ENCODE measurements around the gene UMPS.

UMPS gene

DNA sequence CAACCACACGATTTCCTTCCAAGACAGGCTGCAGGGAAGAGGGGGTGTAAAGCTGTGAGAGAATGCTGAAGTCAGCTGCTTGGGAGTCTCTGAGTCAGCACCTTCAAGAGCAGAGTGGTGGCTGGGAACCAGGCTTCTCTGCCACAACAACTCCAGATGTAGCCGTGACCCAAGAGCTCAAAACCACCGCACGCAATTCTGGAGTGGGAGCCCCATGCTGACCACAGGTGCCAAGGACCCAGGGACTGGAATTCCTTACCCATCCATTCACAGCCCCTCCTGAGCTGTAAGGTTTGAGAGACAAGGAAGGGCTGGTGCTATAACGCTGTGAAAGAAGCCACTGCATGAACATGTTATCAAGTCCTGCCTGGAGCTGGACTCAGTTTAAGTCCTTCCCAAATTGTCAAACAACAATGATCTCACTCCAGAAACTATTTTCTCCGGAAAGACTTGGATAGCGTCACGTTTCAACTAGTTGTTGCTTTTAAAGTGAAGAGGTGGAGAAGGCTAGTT is 61.4 kb downstream of the UMPS start:
- DNase-seq (ENCODE audit: low spot score): peak; percentile 78
- TF ChIP-seq, protein P1, sequence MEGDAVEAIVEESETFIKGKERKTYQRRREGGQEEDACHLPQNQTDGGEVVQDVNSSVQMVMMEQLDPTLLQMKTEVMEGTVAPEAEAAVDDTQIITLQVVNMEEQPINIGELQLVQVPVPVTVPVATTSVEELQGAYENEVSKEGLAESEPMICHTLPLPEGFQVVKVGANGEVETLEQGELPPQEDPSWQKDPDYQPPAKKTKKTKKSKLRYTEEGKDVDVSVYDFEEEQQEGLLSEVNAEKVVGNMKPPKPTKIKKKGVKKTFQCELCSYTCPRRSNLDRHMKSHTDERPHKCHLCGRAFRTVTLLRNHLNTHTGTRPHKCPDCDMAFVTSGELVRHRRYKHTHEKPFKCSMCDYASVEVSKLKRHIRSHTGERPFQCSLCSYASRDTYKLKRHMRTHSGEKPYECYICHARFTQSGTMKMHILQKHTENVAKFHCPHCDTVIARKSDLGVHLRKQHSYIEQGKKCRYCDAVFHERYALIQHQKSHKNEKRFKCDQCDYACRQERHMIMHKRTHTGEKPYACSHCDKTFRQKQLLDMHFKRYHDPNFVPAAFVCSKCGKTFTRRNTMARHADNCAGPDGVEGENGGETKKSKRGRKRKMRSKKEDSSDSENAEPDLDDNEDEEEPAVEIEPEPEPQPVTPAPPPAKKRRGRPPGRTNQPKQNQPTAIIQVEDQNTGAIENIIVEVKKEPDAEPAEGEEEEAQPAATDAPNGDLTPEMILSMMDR (IDR thresholded peaks at IDR 0.05): no peak
- Histone ChIP-seq H3K4me3 (peak overlapping the region; percentile 14), H3K27ac (peak overlapping the region; percentile 78 to 87)

DNA sequence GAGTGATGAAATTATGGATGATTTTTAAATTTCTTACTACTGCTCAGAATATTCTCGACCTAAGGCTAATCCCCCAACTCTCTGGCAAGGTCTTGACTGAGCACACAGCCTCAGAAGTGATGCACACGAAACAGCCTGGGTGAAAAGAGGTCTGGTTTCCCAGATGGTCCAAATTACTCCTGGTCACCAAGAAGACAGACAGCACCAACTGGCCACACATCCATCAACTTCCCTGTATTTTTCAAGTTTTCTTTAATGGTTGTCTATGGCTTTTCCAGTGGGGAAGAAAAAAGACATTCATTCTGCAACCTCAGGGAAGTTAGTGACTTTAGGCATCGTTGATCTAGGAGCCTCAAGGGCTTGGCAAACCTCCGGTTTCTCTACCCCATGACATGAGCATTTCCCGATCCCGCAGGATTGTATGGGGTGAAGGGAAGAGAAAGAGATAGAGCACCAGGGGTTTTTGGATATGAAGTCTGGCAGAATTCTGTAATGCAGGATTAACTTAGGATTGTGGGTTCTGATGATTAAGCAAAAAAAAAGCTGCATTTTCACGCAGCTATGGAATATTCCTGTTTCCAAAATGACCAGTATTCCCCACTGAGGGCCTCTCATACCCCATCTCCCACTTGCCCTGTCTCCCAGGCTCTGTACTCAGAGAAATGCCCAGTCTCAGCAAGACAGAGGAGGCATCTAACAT is 62.2 kb downstream of the UMPS start:
- TF ChIP-seq, protein P1 (IDR thresholded peaks at IDR 0.05): no peak
- Histone ChIP-seq H3K27ac (peak overlapping the region; percentile 78 to 87), H3K4me3 (no peak overlapping the region)
- DNase-seq (ENCODE audit: low spot score): no peak

DNA sequence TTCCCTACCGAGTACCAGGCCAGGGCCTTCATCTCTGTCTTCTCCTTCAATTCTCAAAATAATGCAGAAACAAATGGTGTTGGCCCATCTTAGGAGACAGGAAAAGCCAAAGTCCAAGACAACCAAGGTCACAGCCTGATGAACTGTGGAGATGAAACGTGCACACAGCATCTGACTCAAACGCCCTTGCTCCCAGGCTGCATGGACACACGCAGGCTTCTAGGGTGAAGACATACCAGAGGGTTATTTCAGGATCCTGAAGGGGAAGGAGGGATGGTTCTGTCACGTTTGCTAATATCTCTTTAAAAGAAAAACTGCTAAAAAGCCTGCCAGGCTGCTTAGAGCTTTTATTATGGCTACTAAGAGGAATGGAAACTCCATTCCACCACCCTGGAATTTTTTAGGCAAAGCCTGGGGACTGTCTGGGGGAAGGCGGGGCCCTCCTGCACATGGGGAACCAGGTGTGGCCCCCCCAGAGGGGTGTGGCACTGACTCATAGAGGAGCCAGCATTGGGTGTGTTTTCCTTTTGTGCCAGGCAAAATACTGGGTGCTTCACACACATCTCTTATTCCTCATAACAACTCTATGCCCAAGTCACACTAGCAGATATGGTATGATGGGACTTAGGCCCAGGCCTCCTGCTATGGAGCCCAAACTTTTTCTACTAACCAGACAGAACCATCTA is 62.9 kb downstream of the UMPS start:
- Histone ChIP-seq H3K4me3 (no peak overlapping the region), H3K27ac (peak overlapping the region; percentile 78 to 87)
- no peak for DNase-seq (ENCODE audit: low spot score)
- TF ChIP-seq, protein P1 (IDR thresholded peaks at IDR 0.05): no peak

DNA sequence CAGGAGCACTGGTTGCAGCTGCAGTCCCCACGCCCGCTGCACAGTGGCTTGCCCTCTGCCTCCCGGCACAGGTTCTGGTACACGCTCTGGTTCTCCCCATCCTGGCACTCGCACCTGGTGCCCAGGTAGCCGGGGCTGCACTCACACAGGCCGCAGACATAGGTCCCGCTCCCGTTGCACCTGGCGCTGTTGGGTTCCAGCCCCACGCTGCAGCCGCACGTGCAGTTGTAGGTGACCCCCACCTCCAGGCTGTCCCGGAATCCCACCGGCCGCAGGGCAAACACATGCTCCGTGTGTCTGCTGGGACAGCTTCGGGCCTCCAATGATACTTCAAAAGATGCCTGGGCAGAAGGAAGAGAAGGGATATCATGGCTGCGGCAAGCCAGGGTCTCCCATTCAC is 66.2 kb downstream of the UMPS start:
- DNase-seq (ENCODE audit: low spot score): no peak
- H3K4me3 ChIP-seq: no peak overlapping the region
- H3K27ac ChIP-seq: no peak overlapping the region
- TF ChIP-seq, protein P1 (IDR thresholded peaks at IDR 0.05): no peak

DNA sequence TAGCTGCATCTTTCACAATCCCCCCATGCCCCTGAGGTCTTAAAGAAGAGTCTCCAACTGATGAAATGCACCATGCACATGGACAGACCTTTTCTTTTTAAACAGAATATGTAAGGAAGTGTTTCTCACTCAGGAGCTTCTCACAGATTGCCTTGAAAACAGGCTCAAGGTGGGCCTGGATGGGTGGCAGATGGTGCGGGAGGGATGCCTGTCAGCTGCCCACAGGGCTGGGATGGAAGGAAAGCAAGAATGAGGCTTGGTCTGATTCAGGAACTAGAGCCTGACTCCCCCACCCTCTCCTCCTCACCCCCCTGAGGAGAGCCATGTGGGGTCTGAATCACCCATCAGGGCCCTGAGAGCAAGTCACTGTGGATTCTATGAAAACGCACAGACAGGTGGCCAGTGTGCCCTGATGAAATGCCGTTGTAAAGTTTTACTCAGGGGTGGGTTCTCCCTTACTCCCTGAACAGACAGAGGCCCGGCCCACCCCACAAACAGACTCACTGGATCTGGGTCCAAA is 67.2 kb downstream of the UMPS start:
- Histone ChIP-seq H3K4me3 (no peak overlapping the region), H3K27ac (no peak overlapping the region)
- TF ChIP-seq, protein P1 (IDR thresholded peaks at IDR 0.05): no peak
- no peak for DNase-seq (ENCODE audit: low spot score)
